GM12878 (cell line): ENCODE measurements around the gene B4GALNT4. TPM values are rescaled to one million over a fixed set of nuclear protein-coding genes. Genes with fewer than 3 reads are reported as not detected.

Source experiments
- ATAC-seq: fragments of 200-7000 bp; cut with Tn5 transposase; 3 replicates; pipeline ENCODE4 v1.9.1; 2020; ENCODE audit warnings: mild to moderate bottlenecking, moderate library complexity
- BruUV-seq: library from RNA; stranded (reverse); fragments of 400-500 nt; replicated peaks from 2 replicates; lab custom pipeline; 2021; lab: Mats Ljungman, UMichigan
- CTCF ChIA-PET: fragments of 300-600 bp; sonication (Branson Sonifier 250); formaldehyde crosslinking; extraction: SDS; loops from one replicate; lab custom pipeline; 2021; ENCODE audit warnings: inconsistent platforms; lab: Yijun Ruan, JAX
- POLR2A ChIA-PET: fragments of 350-600 bp; formaldehyde crosslinking; extraction: SDS; loops from one replicate; lab custom pipeline; 2021; ENCODE audit warnings: inconsistent platforms; lab: Charles Lee
- RAD21 ChIA-PET: fragments of 300-600 bp; sonication (Branson Sonifier 250); formaldehyde crosslinking; loops from one replicate; lab custom pipeline; 2023; ENCODE audit warnings: antibody characterized with exemption; ENCODE audit not compliant: unreplicated experiment; lab: Charles Lee
- SMC1A ChIA-PET: fragments of 300-600 bp; sonication (Branson Sonifier 250); formaldehyde crosslinking; loops from one replicate; lab custom pipeline; 2023; ENCODE audit not compliant: unreplicated experiment, uncharacterized antibody; lab: Charles Lee
- DNase-seq: peaks from one replicate; pipeline ENCODE4 v3.0.0-alpha.2; 2011; ENCODE audit warnings: low read depth, low spot score
- FAIRE-seq: peaks from 3 replicates; lab custom pipeline; 2011; peaks lifted over from hg19 to GRCh38; lab: Jason Lieb, UNC
- H2AFZ ChIP-seq: 2 replicates; pipeline ENCODE4 v1.6.0; 2011; ENCODE audit warnings: low read depth, low read length, control low read depth; ENCODE audit not compliant: control insufficient read depth
- H3K27ac ChIP-seq: 2 replicates; pipeline ENCODE4 v1.5.1; 2011; ENCODE audit warnings: control low read depth; ENCODE audit not compliant: control insufficient read depth, insufficient read depth
- H3K27me3 ChIP-seq, 2 experiments: replicated peaks in 1 of 2; 2 replicates each; pipeline versions ENCODE4 v1.6.0 to v1.6.1; 2011; ENCODE audit warnings: low read length in 1 of 2; ENCODE audit not compliant: control insufficient read depth in 2 of 2, insufficient read depth in 2 of 2
- H3K36me3 ChIP-seq, 2 experiments: 2 replicates each; pipeline ENCODE4 v1.5.1; 2011; ENCODE audit warnings: low read length in 1 of 2; ENCODE audit not compliant: control insufficient read depth in 2 of 2, insufficient read depth in 2 of 2
- H3K4me1 ChIP-seq: 2 replicates; pipeline ENCODE4 v1.6.1; 2011; ENCODE audit warnings: mild to moderate bottlenecking, low read length, moderate library complexity, mixed read lengths; ENCODE audit not compliant: control insufficient read depth, insufficient read depth
- H3K4me2 ChIP-seq: 2 replicates; pipeline ENCODE4 v1.6.0; 2011; ENCODE audit warnings: control low read depth; ENCODE audit not compliant: control insufficient read depth, insufficient read depth
- H3K4me3 ChIP-seq: fragments of 200-600 bp; sonication (generic); 2 replicates; pipeline ENCODE4 v1.5.1; 2016
- H3K79me2 ChIP-seq: 2 replicates; pipeline ENCODE4 v1.6.0; 2011; ENCODE audit warnings: low read length; ENCODE audit not compliant: control insufficient read depth, insufficient read depth
- H3K9ac ChIP-seq: 2 replicates; pipeline ENCODE4 v1.8.0; 2011; ENCODE audit warnings: low read length, control low read depth, mixed read lengths; ENCODE audit not compliant: control insufficient read depth, insufficient read depth
- H3K9me3 ChIP-seq: replicated peaks from 3 replicates; pipeline ENCODE4 v1.5.1; 2011; ENCODE audit warnings: mild to moderate bottlenecking, low read length; ENCODE audit not compliant: control insufficient read depth, insufficient read depth
- H4K20me1 ChIP-seq: 2 replicates; pipeline ENCODE4 v1.6.0; 2011; ENCODE audit not compliant: control insufficient read depth, insufficient read depth
- BRCA1 ChIP-seq: IDR thresholded peaks from 2 replicates; pipeline ENCODE4 v1.6.1; 2011; ENCODE audit warnings: low read depth, low read length, improper control_type of control experiment
- SUPT20H ChIP-seq: IDR thresholded peaks from 2 replicates; pipeline ENCODE4 v1.6.1; 2011; ENCODE audit warnings: low read depth, mild to moderate bottlenecking, low read length, moderate library complexity, borderline replicate concordance; ENCODE audit not compliant: control insufficient read depth
- WGBS: methylation state at CpG from one replicate; pipeline ENCODE4 v1.1.6; 2016; ENCODE audit warnings: low lambda C conversion rate; ENCODE audit not compliant: insufficient replicate concordance, insufficient coverage; ENCODE audit errors: missing lambda C conversion rate; 5-methylcytosine and 5-hydroxymethylcytosine counted together
- in situ Hi-C: fragments of 300-500 bp; cut with MboI; formaldehyde crosslinking; loops from 9 replicates; pipeline ENCODE4 v1.14.3; 2018; ENCODE audit warnings: mixed read lengths
- intact Hi-C: fragments of 100-400 bp; cut with micrococcal nuclease; formaldehyde crosslinking; loops from one replicate; pipeline ENCODE4 v1.14.2; 2022; ENCODE audit not compliant: unreplicated experiment
- polyA plus RNA-seq, 11 experiments: library from polyadenylated mRNA; depleted of rRNA in 4 of 11; unstranded in 6 of 11; stranded (reverse) in 5 of 11; fragments of >200 nt; fragmentation: Nextera tagmentation in 4 of 11; fragmentation: Illumina TruSeq in 1 of 11; extraction: Ambion mirVana in 4 of 11; extraction: Trizol in 1 of 11; gene quantifications; 1 replicate in 1 of 11; 2 replicates in 10 of 11; pipeline versions ENCODE4 v1.2.1 to v1.2.3, GENCODE V29; 2011 to 2016; ENCODE audit warnings: inconsistent platforms in 2 of 11, missing spikeins in 2 of 11, low read depth in 1 of 11
- total RNA-seq, 4 experiments: library from RNA; depleted of rRNA in 3 of 4; stranded (reverse); fragments of >200 nt in 3 of 4; fragmentation: Illumina TruSeq in 1 of 4; extraction: Trizol in 1 of 4; gene quantifications; 2 replicates each; pipeline versions ENCODE4 v1.2.1 to v1.2.3, GENCODE V29; 2013 to 2021
- TF ChIP-seq, protein P1 (sequence below): fragments of 450-650 bp; IDR thresholded peaks from 2 replicates; pipeline ENCODE4 v1.6.1; 2014; ENCODE audit warnings: mild to moderate bottlenecking

B4GALNT4 gene
- total and polyA plus RNA-seq, 10 of the 15 experiments (the other 5 are each of a cell fraction or from before 2014, with no cell fraction given): 0.04 to 0.82 (median 0.40) TPM; not detected in 6

DNA sequence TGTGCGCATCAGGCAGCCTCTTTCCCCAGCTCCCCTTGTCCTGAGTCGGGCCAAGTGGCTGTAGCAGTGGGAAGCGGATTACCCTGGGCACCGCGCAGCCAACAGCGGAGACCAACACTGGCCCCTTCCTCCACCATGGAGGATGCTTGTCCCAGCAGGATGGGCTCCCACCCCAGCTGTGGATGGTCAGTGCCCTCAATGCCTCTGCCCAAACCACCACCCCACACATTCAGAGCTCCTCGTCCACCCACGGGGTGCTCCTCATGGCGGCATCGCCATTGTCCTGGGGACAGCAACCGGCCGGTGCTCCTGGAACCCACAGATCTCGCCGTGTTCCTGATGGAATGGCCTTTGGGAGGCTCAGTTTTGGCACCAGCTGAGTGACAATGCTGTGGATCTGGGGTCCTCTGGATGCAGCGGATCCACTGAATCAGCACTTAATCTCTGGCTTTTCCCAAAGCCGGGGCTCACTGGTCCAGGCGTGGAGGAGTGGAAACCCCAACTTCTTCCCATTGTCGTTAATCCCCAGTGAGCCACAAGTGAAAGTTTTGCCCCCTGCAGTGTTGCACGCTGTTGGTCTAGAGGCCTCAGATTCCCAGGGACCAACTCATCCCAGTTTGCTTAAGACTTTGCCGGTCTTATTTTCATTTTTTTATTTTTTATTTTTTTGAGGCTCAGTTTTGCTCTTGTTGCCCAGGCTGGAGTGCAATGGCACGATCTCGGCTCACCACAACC, 4.1 kb upstream of the B4GALNT4 start:
- ATAC-seq (no peak), FAIRE-seq (no peak), DNase-seq (no peak)
- TF ChIP-seq SUPT20H: no peak
- no peak for TF ChIP-seq BRCA1
- TF ChIP-seq, protein P1, sequence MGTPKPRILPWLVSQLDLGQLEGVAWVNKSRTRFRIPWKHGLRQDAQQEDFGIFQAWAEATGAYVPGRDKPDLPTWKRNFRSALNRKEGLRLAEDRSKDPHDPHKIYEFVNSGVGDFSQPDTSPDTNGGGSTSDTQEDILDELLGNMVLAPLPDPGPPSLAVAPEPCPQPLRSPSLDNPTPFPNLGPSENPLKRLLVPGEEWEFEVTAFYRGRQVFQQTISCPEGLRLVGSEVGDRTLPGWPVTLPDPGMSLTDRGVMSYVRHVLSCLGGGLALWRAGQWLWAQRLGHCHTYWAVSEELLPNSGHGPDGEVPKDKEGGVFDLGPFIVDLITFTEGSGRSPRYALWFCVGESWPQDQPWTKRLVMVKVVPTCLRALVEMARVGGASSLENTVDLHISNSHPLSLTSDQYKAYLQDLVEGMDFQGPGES: no peak
- H3K4me2 ChIP-seq: no peak overlapping the region
- BruUV-seq: no TSS peak
- intact Hi-C loops: no loop called here
- H3K9ac ChIP-seq: no peak overlapping the region
- ChIA-PET POLR2A (interaction anchor here (0.6 kb wide), 1 partner anchor 178 kb away, joined by 3 read pairs; no protein-coding TSS in a partner anchor), CTCF (interaction anchor here (0.8 to 6.7 kb wide), 7 partner anchors 22 to 146 kb away, joined by 3 to 45 read pairs (median 5); partner anchors contain the start of genes IFITM2 and PTDSS2), RAD21 (interaction anchor here (1.1 to 1.5 kb wide), 3 partner anchors 60 to 113 kb away, joined by 3 to 6 read pairs (median 5); no protein-coding TSS in a partner anchor), SMC1A (interaction anchor here (1.5 to 1.6 kb wide), 3 partner anchors 59 to 154 kb away, joined by 4 to 5 read pairs (median 4); no protein-coding TSS in a partner anchor)
- H3K36me3 ChIP-seq: no peaks in the 10 kb centered on the region
- H3K27me3 ChIP-seq: peaks cover 4 to 5% of the 10 kb centered on the region in 2 experiments; a peak in 3 of 4 replicates
- H3K79me2 ChIP-seq: no peaks in the 10 kb centered on the region
- H2AFZ ChIP-seq: no peak overlapping the region
- peaks cover 8% of the 10 kb centered on the region; the same call in 2 of the 3 replicates for H3K9me3 ChIP-seq
- no peak overlapping the region for H3K4me3 ChIP-seq
- no peaks in the 10 kb centered on the region for H4K20me1 ChIP-seq
- in situ Hi-C loops: loop anchor here (10.0 kb wide), 1 partner anchor 160 kb away; the partner anchor contains the start of genes BET1L and RIC8A
- H3K4me1 ChIP-seq: no peaks in the 10 kb centered on the region
- no peak overlapping the region for H3K27ac ChIP-seq
- WGBS: 52% methylated on average over 22 of the region's 22 CpGs
